Upper lobe of left lung (tissue), 6 donors: Measurements from ENCODE around the gene INHA. TPM values are rescaled to one million over a fixed set of nuclear protein-coding genes. Genes with fewer than 3 reads are reported as not detected.

Experiments used
- ATAC-seq, 2 donors: fragments of 200-7000 bp; cut with Tn5 transposase; one replicate each; pipeline ENCODE4 v1.9.1; 2022; ENCODE audit warnings: mild to moderate bottlenecking in 2 of 2, moderate library complexity in 2 of 2; ENCODE audit not compliant: low FRiP score in 2 of 2
- DNase-seq, 2 donors: peaks; one replicate each; pipeline ENCODE4 v3.0.0-alpha.2; 2019 to 2020
- H3K27ac ChIP-seq, 4 donors: fragments of 200-600 bp; sonication (generic); one replicate each; pipeline ENCODE4 v1.5.1; 2016 to 2019
- H3K27me3 ChIP-seq, 4 donors: fragments of 200-600 bp; sonication (generic); one replicate each; pipeline ENCODE4 v1.5.1; 2017 to 2019
- H3K36me3 ChIP-seq, 4 donors: fragments of 200-600 bp; sonication (generic); one replicate each; pipeline ENCODE4 v1.5.1; 2016 to 2019
- H3K4me1 ChIP-seq, 4 donors: fragments of 200-600 bp; sonication (generic); one replicate each; pipeline ENCODE4 v1.5.1; 2018 to 2019
- H3K4me3 ChIP-seq, 4 donors: fragments of 200-600 bp; sonication (generic); one replicate each; pipeline ENCODE4 v1.5.1; 2017 to 2019; ENCODE audit warnings: mild to moderate bottlenecking in 2 of 4, moderate library complexity in 1 of 4
- H3K9me3 ChIP-seq, 4 donors: fragments of 200-600 bp; sonication (generic); one replicate each; pipeline ENCODE4 v1.5.1; 2018 to 2019
- EP300 ChIP-seq, 4 donors: sonication (generic); formaldehyde crosslinking; IDR thresholded peaks; one replicate each; pipeline ENCODE4 v1.5.1; 2017; ENCODE audit warnings: antibody characterized with exemption in 4 of 4, control low read depth in 2 of 4
- POLR2A ChIP-seq, 4 donors: fragments of 450-650 bp; IDR thresholded peaks; one replicate each; pipeline ENCODE4 v1.5.1; 2016 to 2017; ENCODE audit warnings: antibody characterized with exemption in 4 of 4, mild to moderate bottlenecking in 2 of 4
- POLR2AphosphoS5 ChIP-seq, 2 donors: sonication (generic); formaldehyde crosslinking; IDR thresholded peaks; one replicate each; pipeline ENCODE4 v1.5.1; 2017; ENCODE audit warnings: antibody characterized with exemption in 2 of 2
- WGBS, 2 donors: methylation state at CpG; one replicate each; pipeline ENCODE4 v1.1.5; 2017 to 2018; 5-methylcytosine and 5-hydroxymethylcytosine counted together
- total RNA-seq, 6 donors: library from RNA; depleted of rRNA in 4 of 6; stranded (reverse); fragments of >200 nt in 4 of 6; gene quantifications; one replicate each; pipeline versions ENCODE4 v1.1.0 to v1.2.1, GENCODE V29; 2016 to 2021
- TF ChIP-seq, protein P1 (sequence below), 6 experiments: fragments of 450-650 bp in 4 of 6; fragments of 200-600 bp in 2 of 6; sonication (generic) in 2 of 6; IDR thresholded peaks; one replicate each; pipeline ENCODE4 v1.5.1; 2016 to 2019; ENCODE audit warnings: antibody characterized with exemption in 6 of 6
- donor health status: DM: no; HTN: no; CAD: no; lungs with moderate emphysema.
- donor health status: DM: no; HTN: yes; CAD: no; lungs with severe emphysema.

INHA gene
- total RNA-seq, 6 donors from 2014 or later = 0.24 to 7.3 (median 0.43) TPM; not detected in 3

DNA sequence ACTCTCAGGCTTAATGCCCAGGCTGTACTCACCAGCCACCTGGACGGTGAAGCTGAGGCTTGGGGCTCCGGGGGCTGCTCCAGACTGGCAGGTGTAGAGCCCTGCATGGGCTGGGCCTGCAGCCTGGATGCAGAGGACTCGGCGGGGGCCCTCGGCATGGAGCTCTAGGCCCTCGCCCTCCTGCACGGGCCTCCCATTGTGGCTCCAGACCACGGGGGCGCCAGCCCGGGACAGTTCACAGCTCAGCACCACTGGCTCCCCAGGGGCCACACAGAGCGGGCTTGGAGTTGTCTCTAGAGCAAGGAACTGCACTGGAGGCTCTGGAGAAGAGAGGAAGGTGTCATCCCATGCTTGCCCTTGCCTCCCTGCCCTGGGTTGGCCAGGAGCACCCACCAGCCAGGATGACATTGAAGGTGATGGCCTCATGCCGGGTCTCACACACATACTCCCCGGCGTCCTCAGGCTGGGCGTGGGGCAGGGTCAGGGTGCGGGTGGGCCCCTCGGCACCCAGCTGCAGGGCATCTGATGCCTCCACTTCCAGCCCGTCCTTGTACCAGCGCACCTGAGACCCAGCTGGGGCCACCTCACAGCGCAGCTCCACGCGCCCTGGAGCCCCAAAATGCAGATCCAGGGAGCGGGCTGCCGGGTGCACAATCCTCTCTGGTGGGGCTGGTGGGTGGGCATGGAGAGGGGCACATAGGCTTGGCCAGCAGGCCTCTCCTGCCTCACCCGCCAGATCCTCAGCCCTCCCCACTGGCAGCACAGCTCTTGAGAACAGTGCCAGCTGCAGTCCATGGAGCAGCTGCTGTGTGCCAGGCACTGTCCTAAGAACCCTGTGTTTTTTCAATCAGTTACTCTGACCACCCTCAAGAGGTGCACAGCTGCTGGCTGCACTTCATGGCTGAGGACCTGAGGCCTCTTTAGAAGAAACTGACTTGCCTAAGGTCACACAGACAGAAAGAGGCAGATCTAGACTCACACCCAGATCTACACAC lies 14.0 kb upstream of the INHA start:
- no peak for ATAC-seq
- TF ChIP-seq, protein P1, sequence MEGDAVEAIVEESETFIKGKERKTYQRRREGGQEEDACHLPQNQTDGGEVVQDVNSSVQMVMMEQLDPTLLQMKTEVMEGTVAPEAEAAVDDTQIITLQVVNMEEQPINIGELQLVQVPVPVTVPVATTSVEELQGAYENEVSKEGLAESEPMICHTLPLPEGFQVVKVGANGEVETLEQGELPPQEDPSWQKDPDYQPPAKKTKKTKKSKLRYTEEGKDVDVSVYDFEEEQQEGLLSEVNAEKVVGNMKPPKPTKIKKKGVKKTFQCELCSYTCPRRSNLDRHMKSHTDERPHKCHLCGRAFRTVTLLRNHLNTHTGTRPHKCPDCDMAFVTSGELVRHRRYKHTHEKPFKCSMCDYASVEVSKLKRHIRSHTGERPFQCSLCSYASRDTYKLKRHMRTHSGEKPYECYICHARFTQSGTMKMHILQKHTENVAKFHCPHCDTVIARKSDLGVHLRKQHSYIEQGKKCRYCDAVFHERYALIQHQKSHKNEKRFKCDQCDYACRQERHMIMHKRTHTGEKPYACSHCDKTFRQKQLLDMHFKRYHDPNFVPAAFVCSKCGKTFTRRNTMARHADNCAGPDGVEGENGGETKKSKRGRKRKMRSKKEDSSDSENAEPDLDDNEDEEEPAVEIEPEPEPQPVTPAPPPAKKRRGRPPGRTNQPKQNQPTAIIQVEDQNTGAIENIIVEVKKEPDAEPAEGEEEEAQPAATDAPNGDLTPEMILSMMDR (IDR thresholded peaks at IDR 0.05) = no peak
- TF ChIP-seq POLR2A (IDR thresholded peaks at IDR 0.05) (no peak), EP300 (IDR thresholded peaks at IDR 0.05) (no peak)
- Histone ChIP-seq H3K4me3 (no peak overlapping the region), H3K9me3 (no peaks in the 10 kb centered on the region), H3K4me1 (peaks cover 7 to 17% (median 12%) of the 10 kb centered on the region in 4 donors), H3K27ac (no peak overlapping the region), H3K27me3 (peaks cover 0 to 4% (median 0%) of the 10 kb centered on the region in 4 donors), H3K36me3 (peaks cover 0 to 9% (median 2%) of the 10 kb centered on the region in 4 donors)
- 97% methylated on average over 7 to 25 of the region's 25 CpGs for WGBS, 2 donors
- peak in 1 of 2 donors; percentile 77 for DNase-seq

DNA sequence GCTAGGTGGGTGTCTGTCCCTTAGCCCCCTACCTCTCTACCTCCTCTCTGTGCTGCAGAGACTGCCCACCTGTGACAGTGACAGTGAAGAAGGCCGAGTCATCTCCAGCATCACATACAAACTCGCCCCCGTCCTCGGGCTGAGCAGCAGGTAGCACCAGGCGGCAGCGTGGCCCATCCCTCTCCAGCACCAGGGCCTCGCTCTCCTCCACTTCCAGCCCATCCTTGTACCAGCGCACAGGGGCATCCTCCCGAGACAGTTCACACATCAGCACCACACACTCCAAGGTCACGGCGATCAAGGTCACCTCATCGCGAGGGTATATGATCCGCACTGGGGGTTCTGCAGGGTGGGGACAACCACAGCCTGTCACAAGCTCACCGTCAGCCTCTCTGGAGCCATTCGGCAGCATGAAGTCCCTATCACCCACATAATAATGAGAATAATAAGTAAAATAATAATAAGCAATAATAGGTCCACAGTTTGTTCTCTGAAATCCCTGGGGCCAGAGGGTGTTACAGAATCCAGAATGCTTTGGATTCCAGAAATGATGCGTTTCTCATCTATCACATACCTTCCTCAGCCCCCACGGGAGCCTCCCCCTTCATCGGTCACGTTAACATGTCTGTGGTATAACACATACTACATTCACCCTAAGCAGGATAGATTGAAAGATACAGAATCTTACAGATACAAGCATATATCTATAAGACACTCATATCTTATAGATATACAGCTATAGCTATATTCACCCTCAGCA lies 12.8 kb upstream of the INHA start:
- H3K9me3 ChIP-seq = no peaks in the 10 kb centered on the region
- peaks cover 5 to 12% (median 9%) of the 10 kb centered on the region in 4 donors for H3K4me1 ChIP-seq
- WGBS, 2 donors = 89 to 94% methylated on average over 17 to 20 of the region's 20 CpGs
- H3K4me3 ChIP-seq = no peak overlapping the region
- no peak for ATAC-seq
- DNase-seq = peak in 1 of 2 donors; percentile 56
- H3K27me3 ChIP-seq = no peaks in the 10 kb centered on the region
- H3K27ac ChIP-seq = no peak overlapping the region
- TF ChIP-seq POLR2A (IDR thresholded peaks at IDR 0.05) = no peak
- TF ChIP-seq, protein P1 (IDR thresholded peaks at IDR 0.05) = no peak
- no peak for TF ChIP-seq POLR2AphosphoS5 (IDR thresholded peaks at IDR 0.05)
- no peak for TF ChIP-seq EP300 (IDR thresholded peaks at IDR 0.05)
- H3K36me3 ChIP-seq = peaks cover 0 to 9% (median 3%) of the 10 kb centered on the region in 4 donors

DNA sequence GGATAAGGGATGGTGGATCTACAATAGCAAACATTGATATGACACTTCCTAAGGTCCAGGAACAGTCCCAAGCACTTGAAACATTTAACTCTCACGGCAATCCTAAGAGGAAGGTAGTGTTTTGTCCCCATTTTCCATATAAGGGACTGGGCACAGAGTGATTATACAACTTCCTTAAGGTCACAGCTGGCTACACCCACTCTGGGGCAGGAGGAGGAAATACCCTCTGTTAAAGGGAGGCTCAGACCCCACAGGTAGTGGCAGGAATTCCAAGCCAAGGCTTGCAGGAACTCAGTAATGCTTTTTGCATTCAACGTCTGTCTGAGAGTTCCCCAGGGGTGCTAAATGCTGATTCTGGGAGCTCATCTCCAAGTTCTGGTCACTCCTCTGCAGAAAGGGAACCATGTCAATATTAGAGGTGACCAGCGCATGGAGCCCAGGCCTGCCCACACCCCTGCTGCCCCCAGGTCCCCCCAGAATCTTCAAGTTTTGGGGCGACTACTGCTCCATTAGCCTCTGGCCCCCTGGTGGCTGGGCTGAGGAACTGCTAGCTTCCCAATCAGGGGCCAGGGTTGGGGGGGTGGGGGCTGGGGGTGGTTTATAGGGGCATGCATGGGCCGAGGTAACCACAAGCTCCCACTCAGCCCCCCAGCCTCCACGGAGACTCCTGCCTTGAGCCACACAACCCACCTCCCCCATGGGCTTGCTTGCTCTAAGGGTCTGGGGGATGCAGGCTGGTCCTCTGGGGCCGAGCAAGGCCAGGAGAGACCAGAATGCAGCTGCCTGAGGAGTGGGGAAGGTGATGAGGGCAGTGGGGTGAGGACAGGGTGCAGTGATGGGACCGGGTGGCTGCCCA lies 11.8 kb upstream of the INHA start:
- DNase-seq (peak in 1 of 2 donors; percentile 60), ATAC-seq (peak in 1 of 2 donors; percentile 41)
- no peak overlapping the region for H3K4me3 ChIP-seq
- peaks cover 0 to 9% (median 3%) of the 10 kb centered on the region in 4 donors for H3K36me3 ChIP-seq
- H3K4me1 ChIP-seq = peaks cover 5 to 12% (median 9%) of the 10 kb centered on the region in 4 donors
- H3K27ac ChIP-seq = no peak overlapping the region
- no peaks in the 10 kb centered on the region for H3K27me3 ChIP-seq
- TF ChIP-seq, protein P1 (IDR thresholded peaks at IDR 0.05) = peak in 5 of 6 experiments; percentile 13 to 90 (median 42)
- TF ChIP-seq POLR2AphosphoS5 (IDR thresholded peaks at IDR 0.05) = no peak
- no peaks in the 10 kb centered on the region for H3K9me3 ChIP-seq
- 17 to 26% methylated on average over 6 to 8 of the region's 8 CpGs for WGBS, 2 donors

DNA sequence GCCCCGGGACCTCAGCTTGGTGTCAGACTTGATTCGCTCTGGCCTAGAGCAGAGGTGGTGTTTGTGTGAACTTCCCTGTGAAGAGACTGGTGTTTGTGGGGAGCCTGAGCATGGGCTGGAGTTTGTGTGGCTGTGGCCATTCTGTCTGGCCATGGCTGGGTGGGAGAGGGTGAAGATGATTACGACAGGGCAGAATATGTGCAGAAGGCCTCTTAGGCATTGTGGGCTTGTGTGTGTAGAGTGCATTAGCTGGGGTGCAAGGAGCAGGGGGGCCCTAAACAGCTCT lies 11.3 kb upstream of the INHA start:
- no peak for DNase-seq
- no peak overlapping the region for H3K4me3 ChIP-seq
- peaks cover 0 to 9% (median 3%) of the 10 kb centered on the region in 4 donors for H3K36me3 ChIP-seq
- 59 to 72% methylated on average over 3 of the region's 3 CpGs for WGBS, 2 donors
- no peak for ATAC-seq
- H3K27ac ChIP-seq = no peak overlapping the region
- TF ChIP-seq EP300 (IDR thresholded peaks at IDR 0.05) (no peak), POLR2AphosphoS5 (IDR thresholded peaks at IDR 0.05) (no peak), POLR2A (IDR thresholded peaks at IDR 0.05) (no peak)
- TF ChIP-seq, protein P1 (IDR thresholded peaks at IDR 0.05) = no peak
- H3K9me3 ChIP-seq = no peaks in the 10 kb centered on the region
- peaks cover 5 to 12% (median 9%) of the 10 kb centered on the region in 4 donors for H3K4me1 ChIP-seq
- H3K27me3 ChIP-seq = no peaks in the 10 kb centered on the region
